ENCODE results near the gene C1QTNF12.

The C1QTNF12 gene

GRCh38 chr1:1213345-1214265 is 32.9 kb downstream of the C1QTNF12 start, which contains the start of gene TNFRSF4:
Gene TNFRSF4 (minus strand): TSS chr1:1214153. CDS start chr1:1214127, 26 bp downstream.
- DNase-seq (ENCODE audit: low read depth, low spot score) = no peak

- no peak for DNase-seq (ENCODE audit: low read depth, low spot score)
Observed at GRCh38 chr1:1212780-1213344, 33.7 kb downstream of the C1QTNF12 start.

GRCh38 chr1:1211541-1212441 is 34.7 kb downstream of the C1QTNF12 start:
- no peak for DNase-seq (ENCODE audit: low read depth, low spot score)

GRCh38 chr1:1210726-1211540 is 35.6 kb downstream of the C1QTNF12 start:
- DNase-seq (ENCODE audit: low read depth, low spot score) = no peak

- no peak for DNase-seq (ENCODE audit: low read depth, low spot score)
Observed at GRCh38 chr1:1208713-1209433, 37.6 kb downstream of the C1QTNF12 start.

GRCh38 chr1:1207571-1207892 is 39.0 kb downstream of the C1QTNF12 start:
- DNase-seq (ENCODE audit: low read depth, low spot score) = no peak

GRCh38 chr1:1206966-1207531 is 39.5 kb downstream of the C1QTNF12 start:
- no peak for DNase-seq (ENCODE audit: low read depth, low spot score)

- DNase-seq (ENCODE audit: low read depth, low spot score) = no peak
Observed at GRCh38 chr1:1206376-1206965, 40.1 kb downstream of the C1QTNF12 start, which contains the start of gene TNFRSF18. Gene TNFRSF18 (minus strand): TSS chr1:1206592. CDS start chr1:1206571, 21 bp downstream.

GRCh38 chr1:1205769-1206375 is 40.6 kb downstream of the C1QTNF12 start:
- no peak for DNase-seq (ENCODE audit: low read depth, low spot score)

GRCh38 chr1:1204998-1205768 is 41.3 kb downstream of the C1QTNF12 start:
- DNase-seq (ENCODE audit: low read depth, low spot score) = no peak

GRCh38 chr1:1204425-1204920 is 42.0 kb downstream of the C1QTNF12 start:
- DNase-seq (ENCODE audit: low read depth, low spot score) = no peak

GRCh38 chr1:1203561-1204424 is 42.7 kb downstream of the C1QTNF12 start:
- DNase-seq (ENCODE audit: low read depth, low spot score) = no peak

- DNase-seq (ENCODE audit: low read depth, low spot score) = no peak
Observed at GRCh38 chr1:1202831-1203560, 43.5 kb downstream of the C1QTNF12 start.

GRCh38 chr1:1200876-1201810 is 45.4 kb downstream of the C1QTNF12 start:
- DNase-seq (ENCODE audit: low read depth, low spot score) = peak; percentile 70

Measured in activated naive CD8-positive, alpha-beta T cell treated with anti-CD3 and anti-CD28 coated beads, Interleukin-2, amount 50 U/mL, for 16 hours (primary cell).